Measurements from ENCODE around the gene RNF223.
"Not testable (repeated sequence)": the region's sequence is repeated elsewhere in the genome, so short reads cannot be mapped to it uniquely, and the experiment has no call there.

DNA sequence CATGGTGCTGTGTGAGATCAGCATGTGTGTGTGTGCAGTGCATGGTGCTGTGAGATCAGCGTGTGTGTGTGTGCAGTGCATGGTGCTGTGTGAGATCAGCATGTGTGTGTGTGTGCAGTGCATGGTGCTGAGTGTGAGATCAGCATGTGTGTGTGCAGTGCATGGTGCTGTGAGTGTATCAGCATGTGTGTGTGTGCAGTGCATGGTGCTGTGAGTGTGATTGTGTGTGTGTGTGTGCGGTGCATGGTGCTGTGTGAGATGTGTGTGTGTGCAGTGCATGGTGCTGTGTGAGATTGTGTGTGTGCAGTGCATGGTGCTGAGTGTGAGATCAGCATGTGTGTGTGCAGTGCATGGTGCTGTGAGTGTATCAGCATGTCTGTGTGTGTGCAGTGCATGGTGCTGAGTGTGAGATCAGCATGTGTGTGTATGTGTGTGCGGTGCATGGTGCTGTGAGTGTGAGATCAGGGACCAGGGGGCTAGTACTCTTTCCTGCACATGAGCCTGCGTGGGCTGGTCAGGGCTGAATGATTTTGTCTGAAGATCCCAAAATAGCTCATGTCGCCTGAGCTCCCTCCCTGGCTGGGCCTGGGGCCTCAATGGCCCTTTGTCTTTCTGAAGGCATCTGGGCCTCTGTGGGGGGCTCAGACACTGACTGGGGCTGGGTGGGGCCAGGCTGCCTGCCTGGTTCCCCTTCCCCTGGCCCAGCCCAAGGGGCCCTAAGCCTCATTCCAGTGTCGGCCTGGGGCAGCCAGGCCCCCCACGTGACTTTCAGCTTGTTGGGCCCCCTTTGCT lies 43.0 kb downstream of the RNF223 start:
- TF ChIP-seq POLR2A, CTCF (IDR thresholded peaks at IDR 0.05): not testable (repeated sequence)
